Measurements from ENCODE around the gene PPP2CA.

The PPP2CA gene

DNA sequence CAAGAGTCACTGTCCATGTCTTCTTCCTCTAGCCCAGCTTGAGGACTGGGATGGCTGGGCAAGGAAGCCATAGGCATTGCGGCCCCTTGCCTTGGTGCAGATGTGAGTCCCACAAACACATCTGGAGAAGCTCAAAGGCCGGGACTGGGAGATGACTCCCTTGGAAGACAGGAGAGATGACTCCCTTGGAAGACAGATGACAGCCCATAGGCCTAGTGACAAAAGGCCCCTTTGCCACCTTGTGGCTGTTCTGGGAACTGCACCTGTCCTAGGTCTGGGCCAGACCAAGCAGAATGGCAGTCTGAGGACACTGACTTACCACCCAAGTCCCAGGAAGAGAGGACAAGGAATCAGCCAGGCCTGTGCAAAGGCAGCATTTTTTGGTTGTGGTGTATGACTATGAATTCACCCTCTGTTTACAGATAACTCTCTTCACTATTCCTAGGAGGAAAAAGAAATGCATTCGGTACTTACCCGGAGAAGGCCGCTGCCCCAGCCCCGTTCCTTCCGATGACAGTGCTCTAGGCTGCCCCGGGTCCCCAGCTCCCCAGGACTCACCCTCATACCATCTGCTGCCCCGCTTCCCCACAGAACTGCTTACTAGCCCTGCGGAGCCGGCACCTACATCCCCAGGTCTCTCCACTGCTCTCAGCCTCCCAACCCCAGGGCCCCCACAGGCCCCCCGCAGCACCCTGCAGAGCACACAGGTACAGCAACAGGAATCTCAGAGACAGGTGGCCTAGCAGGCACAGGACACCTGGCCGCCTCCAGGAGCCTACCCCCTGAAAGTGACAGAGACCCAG, 79.9 kb downstream of the PPP2CA start:
- TF ChIP-seq, protein P1, sequence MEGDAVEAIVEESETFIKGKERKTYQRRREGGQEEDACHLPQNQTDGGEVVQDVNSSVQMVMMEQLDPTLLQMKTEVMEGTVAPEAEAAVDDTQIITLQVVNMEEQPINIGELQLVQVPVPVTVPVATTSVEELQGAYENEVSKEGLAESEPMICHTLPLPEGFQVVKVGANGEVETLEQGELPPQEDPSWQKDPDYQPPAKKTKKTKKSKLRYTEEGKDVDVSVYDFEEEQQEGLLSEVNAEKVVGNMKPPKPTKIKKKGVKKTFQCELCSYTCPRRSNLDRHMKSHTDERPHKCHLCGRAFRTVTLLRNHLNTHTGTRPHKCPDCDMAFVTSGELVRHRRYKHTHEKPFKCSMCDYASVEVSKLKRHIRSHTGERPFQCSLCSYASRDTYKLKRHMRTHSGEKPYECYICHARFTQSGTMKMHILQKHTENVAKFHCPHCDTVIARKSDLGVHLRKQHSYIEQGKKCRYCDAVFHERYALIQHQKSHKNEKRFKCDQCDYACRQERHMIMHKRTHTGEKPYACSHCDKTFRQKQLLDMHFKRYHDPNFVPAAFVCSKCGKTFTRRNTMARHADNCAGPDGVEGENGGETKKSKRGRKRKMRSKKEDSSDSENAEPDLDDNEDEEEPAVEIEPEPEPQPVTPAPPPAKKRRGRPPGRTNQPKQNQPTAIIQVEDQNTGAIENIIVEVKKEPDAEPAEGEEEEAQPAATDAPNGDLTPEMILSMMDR (IDR thresholded peaks at IDR 0.05; ENCODE audit: control extremely low read depth, extremely low read depth, low read depth, missing control alignments), result peak; percentile 98
- DNase-seq (ENCODE audit: extremely low spot score), result peak; percentile 79
- ChIA-PET CTCF (interaction anchor here (0.7 to 26.3 kb wide), 10 partner anchors 7 to 265 kb away, joined by 3 to 882 read pairs (median 4); no protein-coding TSS in a partner anchor), POLR2A (interaction anchor here (0.6 to 1.4 kb wide), 3 partner anchors 10 to 45 kb away, joined by 4 to 9 read pairs (median 4); partner anchors contain the start of gene SKP1)

DNA sequence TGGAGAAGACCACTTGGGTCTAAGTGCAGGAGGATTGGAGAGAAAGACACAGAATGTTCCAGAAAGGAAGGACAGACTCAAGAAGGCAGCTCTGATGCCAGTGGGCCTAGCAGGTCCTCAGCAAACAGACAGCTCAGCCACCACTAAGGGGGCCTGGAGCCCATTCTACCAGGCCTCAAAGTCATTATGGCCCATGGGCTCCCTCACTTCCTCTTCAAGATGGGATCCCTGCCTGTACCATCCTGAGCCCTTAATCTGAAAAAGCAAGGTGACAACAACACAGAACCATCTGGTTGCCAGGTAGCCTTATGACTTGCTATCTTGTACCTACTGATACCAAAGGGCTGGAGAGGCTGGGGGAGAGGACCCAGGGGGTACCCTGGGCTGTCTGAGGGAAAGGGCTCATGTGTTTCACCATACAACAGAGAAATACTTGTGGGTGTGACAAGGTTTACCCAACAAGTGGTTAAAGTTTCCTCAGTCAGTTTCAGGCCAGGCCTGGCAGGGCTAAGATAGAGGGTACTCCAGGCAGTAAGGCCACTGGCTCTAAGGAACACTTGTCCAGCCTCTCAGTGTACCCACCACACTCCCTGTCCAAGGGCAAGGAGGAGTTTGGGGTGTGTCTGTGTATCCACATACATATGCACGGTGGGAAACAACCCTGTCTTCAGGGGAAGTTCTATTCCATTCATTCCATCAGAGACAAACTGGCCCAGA, 80.7 kb downstream of the PPP2CA start:
- TF ChIP-seq, protein P1 (IDR thresholded peaks at IDR 0.05; ENCODE audit: control extremely low read depth, extremely low read depth, low read depth, missing control alignments), result no peak
- POLR2A ChIA-PET, result interaction anchor here (0.6 to 0.7 kb wide), 2 partner anchors 13 to 45 kb away, joined by 3 to 4 read pairs; no protein-coding TSS in a partner anchor
- CTCF ChIA-PET, result interaction anchor here (0.7 to 26.3 kb wide), 9 partner anchors 7 to 266 kb away, joined by 3 to 882 read pairs (median 5); no protein-coding TSS in a partner anchor
- DNase-seq (ENCODE audit: extremely low spot score), result no peak
